Tibial nerve (tissue), 4 donors: ENCODE results near the gene MRPL2. TPM values are rescaled to one million over a fixed set of nuclear protein-coding genes. Genes with fewer than 3 reads are reported as not detected.

Experiments
- DNase-seq, 2 donors: peaks; one replicate each; pipeline ENCODE4 v3.0.0-alpha.2; 2019; ENCODE audit warnings: low spot score in 2 of 2
- H3K27ac ChIP-seq, 4 donors: fragments of 200-600 bp; sonication (generic) in 3 of 4; one replicate each; pipeline ENCODE4 v1.5.1; 2017 to 2019; ENCODE audit warnings: mild to moderate bottlenecking in 1 of 4
- H3K27me3 ChIP-seq, 2 donors: fragments of 200-600 bp; sonication (generic) in 1 of 2; one replicate each; pipeline versions ENCODE4 v1.5.1 to v1.6.0; 2017 to 2019
- H3K36me3 ChIP-seq, 3 donors: fragments of 200-600 bp; sonication (generic); one replicate each; pipeline ENCODE4 v1.5.1; 2018 to 2019
- H3K4me1 ChIP-seq, 4 donors: fragments of 200-600 bp; sonication (generic) in 3 of 4; one replicate each; pipeline ENCODE4 v1.5.1; 2017 to 2019
- H3K4me3 ChIP-seq, 4 donors: fragments of 200-600 bp; sonication (generic) in 3 of 4; one replicate each; pipeline ENCODE4 v1.5.1; 2017 to 2019; ENCODE audit warnings: mild to moderate bottlenecking in 1 of 4, moderate library complexity in 1 of 4
- H3K9me3 ChIP-seq, 4 donors: fragments of 200-600 bp; sonication (generic) in 3 of 4; one replicate each; pipeline ENCODE4 v1.5.1; 2017 to 2019
- EP300 ChIP-seq, 2 donors: sonication (generic); formaldehyde crosslinking; IDR thresholded peaks; one replicate each; pipeline ENCODE4 v1.6.1; 2017; ENCODE audit warnings: antibody characterized with exemption in 2 of 2, mild to moderate bottlenecking in 1 of 2
- POLR2A ChIP-seq, 2 donors: fragments of 450-650 bp; IDR thresholded peaks; one replicate each; pipeline ENCODE4 v1.6.1; 2017; ENCODE audit warnings: antibody characterized with exemption in 2 of 2, mild to moderate bottlenecking in 2 of 2, moderate library complexity in 2 of 2
- WGBS, 2 donors: methylation state at CpG; one replicate each; pipeline ENCODE4 v1.1.5; 2018; 5-methylcytosine and 5-hydroxymethylcytosine counted together
- total RNA-seq, 4 donors: library from RNA; depleted of rRNA; stranded (reverse); fragments of >200 nt; gene quantifications; one replicate each; pipeline ENCODE4 v1.1.0, GENCODE V29; 2016
- TF ChIP-seq, protein P1 (sequence below), 5 experiments: fragments of 200-600 bp in 3 of 5; fragments of 450-650 bp in 2 of 5; sonication (generic) in 3 of 5; IDR thresholded peaks; one replicate each; pipeline ENCODE4 v1.5.1; 2016 to 2019; ENCODE audit warnings: antibody characterized with exemption in 5 of 5, mild to moderate bottlenecking in 3 of 5, moderate library complexity in 2 of 5

Gene MRPL2
- total RNA-seq, 4 donors from 2014 or later: 8.4 to 17.3 (median 11.6) TPM

DNA sequence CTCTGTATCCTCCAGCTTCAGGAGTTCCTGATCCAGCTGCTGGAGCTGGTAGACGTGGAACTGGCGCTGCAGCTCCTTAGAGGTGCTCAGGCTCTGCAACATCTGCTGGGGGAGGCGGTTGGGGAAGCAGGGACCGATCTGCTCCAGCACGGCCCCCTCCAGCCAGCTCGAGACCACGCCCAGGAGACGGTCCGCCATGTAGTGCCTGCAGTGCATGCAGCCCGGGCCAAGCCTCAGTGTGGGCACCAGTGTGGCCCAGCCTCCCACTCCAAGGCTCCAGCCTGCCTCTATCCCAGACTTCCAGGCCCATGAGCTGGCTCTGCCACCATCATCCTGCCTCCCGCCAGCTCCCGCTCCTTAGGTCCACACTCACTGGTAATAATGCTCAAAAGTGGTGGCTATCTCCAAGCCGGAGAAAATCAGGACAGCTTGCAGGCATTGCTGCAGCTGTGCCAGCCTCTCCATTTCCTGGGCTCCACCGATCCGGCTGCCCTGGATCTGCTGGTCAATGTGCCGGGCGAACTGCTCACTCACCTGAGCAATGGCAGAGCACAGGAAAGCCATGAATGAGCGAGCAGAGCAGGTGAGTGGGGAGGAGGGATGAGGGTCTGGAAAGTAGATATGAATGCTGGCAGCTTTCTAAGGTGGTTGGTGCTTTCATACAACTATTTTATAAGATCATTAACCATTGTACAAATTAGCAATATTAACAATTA is 18.5 kb downstream of the MRPL2 start:
- no peak for DNase-seq
- Histone ChIP-seq H3K27ac (no peak overlapping the region), H3K4me1 (no peaks in the 10 kb centered on the region), H3K36me3 (peaks cover 0 to 99% (median 26%) of the 10 kb centered on the region in 3 donors), H3K27me3 (no peaks in the 10 kb centered on the region), H3K9me3 (no peaks in the 10 kb centered on the region), H3K4me3 (no peak overlapping the region)
- TF ChIP-seq, protein P1, sequence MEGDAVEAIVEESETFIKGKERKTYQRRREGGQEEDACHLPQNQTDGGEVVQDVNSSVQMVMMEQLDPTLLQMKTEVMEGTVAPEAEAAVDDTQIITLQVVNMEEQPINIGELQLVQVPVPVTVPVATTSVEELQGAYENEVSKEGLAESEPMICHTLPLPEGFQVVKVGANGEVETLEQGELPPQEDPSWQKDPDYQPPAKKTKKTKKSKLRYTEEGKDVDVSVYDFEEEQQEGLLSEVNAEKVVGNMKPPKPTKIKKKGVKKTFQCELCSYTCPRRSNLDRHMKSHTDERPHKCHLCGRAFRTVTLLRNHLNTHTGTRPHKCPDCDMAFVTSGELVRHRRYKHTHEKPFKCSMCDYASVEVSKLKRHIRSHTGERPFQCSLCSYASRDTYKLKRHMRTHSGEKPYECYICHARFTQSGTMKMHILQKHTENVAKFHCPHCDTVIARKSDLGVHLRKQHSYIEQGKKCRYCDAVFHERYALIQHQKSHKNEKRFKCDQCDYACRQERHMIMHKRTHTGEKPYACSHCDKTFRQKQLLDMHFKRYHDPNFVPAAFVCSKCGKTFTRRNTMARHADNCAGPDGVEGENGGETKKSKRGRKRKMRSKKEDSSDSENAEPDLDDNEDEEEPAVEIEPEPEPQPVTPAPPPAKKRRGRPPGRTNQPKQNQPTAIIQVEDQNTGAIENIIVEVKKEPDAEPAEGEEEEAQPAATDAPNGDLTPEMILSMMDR (IDR thresholded peaks at IDR 0.05): no peak
- TF ChIP-seq POLR2A (IDR thresholded peaks at IDR 0.05) (no peak), EP300 (IDR thresholded peaks at IDR 0.05) (no peak)
- WGBS, 2 donors: 89 to 95% methylated on average over 18 of the region's 18 CpGs

DNA sequence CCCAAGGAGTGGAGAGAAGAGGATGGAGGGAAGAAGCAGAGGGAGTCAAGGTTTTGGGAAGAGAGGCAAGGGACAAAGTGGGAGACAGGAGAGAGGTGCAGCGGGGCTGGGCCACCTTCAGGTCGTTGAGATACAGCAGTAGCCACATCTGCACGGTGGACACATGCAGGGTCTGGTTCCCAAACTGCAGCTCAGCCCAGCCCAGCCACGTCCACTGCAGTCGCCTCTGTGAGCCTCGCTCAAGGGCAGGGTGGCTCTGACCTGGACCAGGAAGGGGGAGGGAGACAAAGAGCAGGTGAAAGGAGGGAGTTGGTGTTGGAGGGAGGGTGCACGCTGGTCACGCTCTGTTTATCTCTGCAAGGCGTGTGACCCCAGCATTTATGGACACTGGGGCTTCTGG is 20.5 kb downstream of the MRPL2 start:
- Histone ChIP-seq H3K9me3 (no peaks in the 10 kb centered on the region), H3K27ac (no peak overlapping the region), H3K4me3 (no peak overlapping the region), H3K4me1 (no peaks in the 10 kb centered on the region), H3K27me3 (no peaks in the 10 kb centered on the region), H3K36me3 (peaks cover 0 to 99% (median 26%) of the 10 kb centered on the region in 3 donors)
- TF ChIP-seq EP300 (IDR thresholded peaks at IDR 0.05) (no peak), POLR2A (IDR thresholded peaks at IDR 0.05) (no peak)
- TF ChIP-seq, protein P1 (IDR thresholded peaks at IDR 0.05): no peak
- 81 to 84% methylated on average over 8 to 9 of the region's 9 CpGs for WGBS, 2 donors
- no peak for DNase-seq

- Histone ChIP-seq H3K9me3 (no peaks in the 10 kb centered on the region), H3K27me3 (no peaks in the 10 kb centered on the region), H3K27ac (no peak overlapping the region), H3K4me3 (no peak overlapping the region), H3K4me1 (no peaks in the 10 kb centered on the region), H3K36me3 (peaks cover 0 to 99% (median 19%) of the 10 kb centered on the region in 3 donors)
- TF ChIP-seq, protein P1 (IDR thresholded peaks at IDR 0.05): no peak
- no peak for TF ChIP-seq POLR2A (IDR thresholded peaks at IDR 0.05)
- no peak for TF ChIP-seq EP300 (IDR thresholded peaks at IDR 0.05)
- 81 to 92% methylated on average over 8 to 9 of the region's 9 CpGs for WGBS, 2 donors
- DNase-seq: no peak
Observed at GRCh38 chr6:43037706-43038105, 21.5 kb downstream of the MRPL2 start.

DNA sequence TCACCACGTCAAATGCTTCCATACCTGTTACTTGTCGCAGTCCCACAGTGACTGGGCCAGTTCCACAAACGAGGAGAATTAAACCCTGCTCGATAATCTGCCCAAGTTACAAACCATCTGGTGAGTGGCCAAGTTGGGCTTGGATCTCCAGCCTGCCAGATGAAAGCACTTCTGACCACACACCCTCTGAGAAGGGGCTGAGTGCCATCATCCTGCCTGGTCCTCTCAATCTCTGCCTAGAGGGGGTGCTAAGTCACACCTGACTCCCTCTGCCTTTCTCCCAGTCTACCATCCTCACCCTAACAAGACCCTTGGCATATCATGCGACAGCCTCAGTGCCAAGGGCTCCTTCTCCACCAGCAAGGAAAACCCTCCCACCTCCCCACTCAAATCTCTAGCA is 22.0 kb downstream of the MRPL2 start:
- 74 to 77% methylated on average over 5 of the region's 5 CpGs for WGBS, 2 donors
- H3K4me3 ChIP-seq: no peak overlapping the region
- H3K27ac ChIP-seq: no peak overlapping the region
- no peaks in the 10 kb centered on the region for H3K27me3 ChIP-seq
- H3K9me3 ChIP-seq: no peaks in the 10 kb centered on the region
- DNase-seq: no peak
- H3K4me1 ChIP-seq: no peaks in the 10 kb centered on the region
- peaks cover 0 to 99% (median 17%) of the 10 kb centered on the region in 3 donors for H3K36me3 ChIP-seq
- TF ChIP-seq POLR2A (IDR thresholded peaks at IDR 0.05): no peak
- no peak for TF ChIP-seq EP300 (IDR thresholded peaks at IDR 0.05)
- TF ChIP-seq, protein P1 (IDR thresholded peaks at IDR 0.05): no peak

- DNase-seq: no peak
- H3K4me3 ChIP-seq: no peak overlapping the region
- peaks cover 0 to 100% (median 17%) of the 10 kb centered on the region in 3 donors for H3K36me3 ChIP-seq
- no peak for TF ChIP-seq EP300 (IDR thresholded peaks at IDR 0.05)
- TF ChIP-seq, protein P1 (IDR thresholded peaks at IDR 0.05): no peak
- no peak for TF ChIP-seq POLR2A (IDR thresholded peaks at IDR 0.05)
- WGBS, 2 donors: 87 to 92% methylated on average over 9 of the region's 9 CpGs
- H3K9me3 ChIP-seq: no peaks in the 10 kb centered on the region
- H3K27me3 ChIP-seq: no peaks in the 10 kb centered on the region
- H3K27ac ChIP-seq: no peak overlapping the region
- H3K4me1 ChIP-seq: no peaks in the 10 kb centered on the region
Observed at GRCh38 chr6:43036712-43037111, 22.5 kb downstream of the MRPL2 start.
